ENCODE data around the gene LELP1. TPM values are rescaled to one million over a fixed set of nuclear protein-coding genes. Genes with fewer than 3 reads are reported as not detected.

The LELP1 gene
- total and polyA plus RNA-seq, 2 of the 8 experiments (the other 6 are each of a cell fraction or from before 2014, with no cell fraction given): not detected

DNA sequence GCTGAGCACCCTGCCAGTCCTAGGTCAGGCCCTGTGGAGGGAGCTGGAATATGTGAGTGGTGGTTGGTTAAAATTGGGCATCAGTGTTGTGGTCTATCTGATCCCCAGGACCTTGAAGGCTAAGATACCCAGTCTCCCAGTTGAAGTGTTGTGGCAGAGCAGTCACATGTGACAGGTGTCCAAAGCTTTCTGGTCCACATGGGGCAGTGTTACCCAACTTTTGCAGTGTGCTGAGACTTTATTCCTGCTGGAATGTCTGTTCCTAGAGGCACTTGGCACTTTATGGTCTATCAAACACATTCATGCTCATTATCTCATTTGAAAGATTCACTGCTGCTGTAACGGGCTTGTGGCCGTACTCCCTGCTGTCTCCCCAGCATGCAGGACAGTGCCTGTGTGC, 35.3 kb downstream of the LELP1 start:
- Histone ChIP-seq H2BK12ac (ENCODE audit: low read depth, low read length) (no peak overlapping the region), H3K4me2 (ENCODE audit: insufficient read depth in 1 of 2, low read depth in 2 of 2, low read length in 2 of 2) (no peak overlapping the region), H3K79me2 (ENCODE audit: control insufficient read depth in 1 of 2, insufficient read depth in 2 of 2, low read length in 2 of 2) (no peaks in the 10 kb centered on the region), H3K9ac (replicated peaks in 1 of 4; ENCODE audit: extremely low read depth in 1 of 4, low read depth in 3 of 4, low read length in 3 of 4) (no peak overlapping the region), H2AK5ac (ENCODE audit: low read depth, low read length) (no peak overlapping the region), H3K27me3 (replicated peaks in 1 of 4; ENCODE audit: control insufficient read depth in 3 of 4, extremely low read depth in 1 of 4, insufficient read depth in 3 of 4, low read length in 3 of 4) (no peaks in the 10 kb centered on the region), H3K14ac (ENCODE audit: insufficient read length) (no peak overlapping the region), H3K9me3 (ENCODE audit: insufficient read depth in 2 of 2, low read depth in 1 of 2, low read length in 1 of 2) (peaks cover 2 to 5% of the 10 kb centered on the region in 2 experiments; a peak in 1 of 4 replicates), H3K18ac (ENCODE audit: extremely low read depth, low read length) (no peak overlapping the region), H4K20me1 (replicated peaks in 1 of 2; ENCODE audit: control insufficient read depth in 1 of 2, insufficient read depth in 2 of 2, low read length in 2 of 2) (no peaks in the 10 kb centered on the region), H3K4me1 (replicated peaks in 1 of 4; ENCODE audit: control insufficient read depth in 3 of 4, insufficient read depth in 4 of 4, low read length in 3 of 4) (no peaks in the 10 kb centered on the region), H3K4ac (replicated peaks; ENCODE audit: insufficient read length, low read depth, low read length) (no peak overlapping the region), H2BK5ac (ENCODE audit: low read depth, low read length) (no peak overlapping the region), H4K5ac (ENCODE audit: insufficient read length, low read depth, low read length) (no peak overlapping the region), H3K27ac (ENCODE audit: low read depth, low read length) (no peak overlapping the region), H3K79me1 (ENCODE audit: low read depth, low read length) (no peaks in the 10 kb centered on the region), H3K23me2 (ENCODE audit: low read depth, low read length) (peaks cover 3% of the 10 kb centered on the region; the same call in 1 of the 2 replicates), H3K36me3 (ENCODE audit: control insufficient read depth in 2 of 4, insufficient read depth in 4 of 4, low read length in 3 of 4) (no peaks in the 10 kb centered on the region), H2AFZ (ENCODE audit: low read length) (no peak overlapping the region), H3K4me3 (ENCODE audit: extremely low read depth in 1 of 4, insufficient read depth in 2 of 4, low read depth in 3 of 4, low read length in 4 of 4) (no peak overlapping the region), H2BK20ac (ENCODE audit: low read length) (no peak overlapping the region), H2BK120ac (replicated peaks; ENCODE audit: low read depth, low read length) (no peak overlapping the region), H4K8ac (ENCODE audit: extremely low read depth, insufficient read depth, low read length) (no peak overlapping the region), H2BK15ac (ENCODE audit: low read length) (no peak overlapping the region), H4K91ac (replicated peaks; ENCODE audit: insufficient read length, low read length) (no peak overlapping the region), H3K23ac (ENCODE audit: insufficient read length) (no peak overlapping the region), H3K56ac (replicated peaks; ENCODE audit: insufficient read length, low read depth, low read length) (no peak overlapping the region)
- FAIRE-seq (no peak), DNase-seq (ENCODE audit: low read depth in 1 of 2, low spot score in 2 of 2) (no peak)
- TF ChIP-seq, protein P1, sequence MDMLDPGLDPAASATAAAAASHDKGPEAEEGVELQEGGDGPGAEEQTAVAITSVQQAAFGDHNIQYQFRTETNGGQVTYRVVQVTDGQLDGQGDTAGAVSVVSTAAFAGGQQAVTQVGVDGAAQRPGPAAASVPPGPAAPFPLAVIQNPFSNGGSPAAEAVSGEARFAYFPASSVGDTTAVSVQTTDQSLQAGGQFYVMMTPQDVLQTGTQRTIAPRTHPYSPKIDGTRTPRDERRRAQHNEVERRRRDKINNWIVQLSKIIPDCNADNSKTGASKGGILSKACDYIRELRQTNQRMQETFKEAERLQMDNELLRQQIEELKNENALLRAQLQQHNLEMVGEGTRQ (IDR thresholded peaks at IDR 0.05; ENCODE audit: low read length): no peak
- TF ChIP-seq, protein P2, sequence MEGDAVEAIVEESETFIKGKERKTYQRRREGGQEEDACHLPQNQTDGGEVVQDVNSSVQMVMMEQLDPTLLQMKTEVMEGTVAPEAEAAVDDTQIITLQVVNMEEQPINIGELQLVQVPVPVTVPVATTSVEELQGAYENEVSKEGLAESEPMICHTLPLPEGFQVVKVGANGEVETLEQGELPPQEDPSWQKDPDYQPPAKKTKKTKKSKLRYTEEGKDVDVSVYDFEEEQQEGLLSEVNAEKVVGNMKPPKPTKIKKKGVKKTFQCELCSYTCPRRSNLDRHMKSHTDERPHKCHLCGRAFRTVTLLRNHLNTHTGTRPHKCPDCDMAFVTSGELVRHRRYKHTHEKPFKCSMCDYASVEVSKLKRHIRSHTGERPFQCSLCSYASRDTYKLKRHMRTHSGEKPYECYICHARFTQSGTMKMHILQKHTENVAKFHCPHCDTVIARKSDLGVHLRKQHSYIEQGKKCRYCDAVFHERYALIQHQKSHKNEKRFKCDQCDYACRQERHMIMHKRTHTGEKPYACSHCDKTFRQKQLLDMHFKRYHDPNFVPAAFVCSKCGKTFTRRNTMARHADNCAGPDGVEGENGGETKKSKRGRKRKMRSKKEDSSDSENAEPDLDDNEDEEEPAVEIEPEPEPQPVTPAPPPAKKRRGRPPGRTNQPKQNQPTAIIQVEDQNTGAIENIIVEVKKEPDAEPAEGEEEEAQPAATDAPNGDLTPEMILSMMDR (IDR thresholded peaks at IDR 0.05; ENCODE audit: control extremely low read depth in 1 of 3, insufficient read depth in 1 of 3, low read depth in 1 of 3, low read length in 3 of 3): peak; percentile 50 to 59 (median 53)
- peak; percentile 58 to 67 for TF ChIP-seq RAD21 (IDR thresholded peaks at IDR 0.05 in 1 of 2, conservative IDR thresholded peaks at IDR 0.05 in 1 of 2; ENCODE audit: low read depth in 2 of 2, low read length in 2 of 2)
- ChIA-PET CTCF (ENCODE audit: partially characterized antibody) (interaction anchor here (1.3 to 1.8 kb wide), 3 partner anchors 10 to 367 kb away, joined by 3 to 6 read pairs (median 5); no protein-coding TSS in a partner anchor), POLR2A (ENCODE audit: partially characterized antibody) (no interaction called here)
- 84% methylated on average over 2 of the region's 2 CpGs; no CpG with 5 or more reads in 1 of the 2 experiments for WGBS, 2 experiments (ENCODE audit: extremely low coverage in 1 of 2, insufficient coverage in 1 of 2, insufficient read length in 1 of 2, insufficient replicate concordance in 2 of 2, low coverage in 1 of 2, low lambda C conversion rate in 2 of 2, missing lambda C conversion rate in 1 of 2)

Data from H1 (cell line).